Coronary artery (tissue), 2 donors: Measurements from ENCODE around the gene PKN2.

Experiments used
- DNase-seq: peaks from one replicate; pipeline ENCODE4 v3.0.0-alpha.2; 2017; ENCODE audit warnings: low spot score
- H3K27ac ChIP-seq, 2 donors: fragments of 200-600 bp; sonication (generic); one replicate each; pipeline ENCODE4 v1.5.1; 2016 to 2019
- H3K4me3 ChIP-seq: fragments of 200-600 bp; sonication (generic); 2 replicates; pipeline ENCODE4 v1.5.1; 2016; ENCODE audit warnings: mild to moderate bottlenecking, moderate library complexity
- CTCF ChIP-seq: fragments of 200-600 bp; sonication (generic); IDR thresholded peaks from one replicate; pipeline ENCODE4 v1.5.1; 2019; ENCODE audit warnings: antibody characterized with exemption

The PKN2 gene

GRCh38 chr1:88730995-88731394 lies 46.9 kb downstream of the PKN2 start:
- peak overlapping the region; percentile 32 for H3K4me3 ChIP-seq
- TF ChIP-seq CTCF: no peak
- peak overlapping the region; percentile 13 to 59 for H3K27ac ChIP-seq
- no peak for DNase-seq

GRCh38 chr1:88731475-88732269 lies 47.6 kb downstream of the PKN2 start:
- TF ChIP-seq CTCF: no peak
- Histone ChIP-seq H3K4me3 (peak overlapping the region; percentile 32), H3K27ac (peak overlapping the region; percentile 13 to 59)
- no peak for DNase-seq

GRCh38 chr1:88735382-88735781 lies 51.3 kb downstream of the PKN2 start:
- TF ChIP-seq CTCF: no peak
- Histone ChIP-seq H3K4me3 (no peak overlapping the region), H3K27ac (no peak overlapping the region)
- DNase-seq: no peak

- no peak overlapping the region for H3K4me3 ChIP-seq
- no peak for TF ChIP-seq CTCF
- H3K27ac ChIP-seq: no peak overlapping the region
- DNase-seq: no peak
Observed at GRCh38 chr1:88735909-88736308, 51.8 kb downstream of the PKN2 start.

- H3K4me3 ChIP-seq: no peak overlapping the region
- no peak overlapping the region for H3K27ac ChIP-seq
- DNase-seq: no peak
- no peak for TF ChIP-seq CTCF
Observed at GRCh38 chr1:88736633-88737248, 52.7 kb downstream of the PKN2 start.

GRCh38 chr1:88737338-88737927 lies 53.4 kb downstream of the PKN2 start:
- no peak for DNase-seq
- H3K4me3 ChIP-seq: no peak overlapping the region
- H3K27ac ChIP-seq: no peak overlapping the region
- TF ChIP-seq CTCF: no peak
